Heart left ventricle (tissue), 16 donors: ENCODE results near the gene TMEM255A. TPM values are rescaled to one million over a fixed set of nuclear protein-coding genes. Genes with fewer than 3 reads are reported as not detected.

Experiments used
- ATAC-seq, 4 donors: fragments of 200-7000 bp; cut with Tn5 transposase; one replicate each; pipeline ENCODE4 v1.9.1; 2020 to 2022; ENCODE audit warnings: moderate library complexity in 4 of 4, mild to moderate bottlenecking in 3 of 4, moderate number of reproducible peaks in 1 of 4
- DNase-seq, 5 donors: peaks; one replicate each; pipeline ENCODE4 v3.0.0-alpha.2; 2020
- H3K27ac ChIP-seq, 12 donors: fragments of 200-600 bp; sonication (generic) in 4 of 12; one replicate each; pipeline versions ENCODE4 v1.5.0 to v1.8.0; 2016 to 2022; ENCODE audit warnings: mild to moderate bottlenecking in 2 of 12
- H3K27me3 ChIP-seq, 9 donors: fragments of 200-600 bp; sonication (generic) in 2 of 9; one replicate each; pipeline versions ENCODE4 v1.5.1 to v1.8.0; 2016 to 2022; ENCODE audit warnings: mild to moderate bottlenecking in 3 of 9
- H3K36me3 ChIP-seq, 9 donors: fragments of 200-600 bp; sonication (generic) in 2 of 9; one replicate each; pipeline versions ENCODE4 v1.5.0 to v1.8.0; 2018 to 2022; ENCODE audit warnings: mild to moderate bottlenecking in 2 of 9
- H3K4me1 ChIP-seq, 12 donors: fragments of 200-600 bp; sonication (generic) in 4 of 12; one replicate each; pipeline versions ENCODE4 v1.5.0 to v1.8.0; 2016 to 2022; ENCODE audit warnings: mild to moderate bottlenecking in 3 of 12
- H3K4me3 ChIP-seq, 12 donors: fragments of 200-600 bp; sonication (generic) in 4 of 12; one replicate each; pipeline versions ENCODE4 v1.5.0 to v1.8.0; 2017 to 2022; ENCODE audit warnings: mild to moderate bottlenecking in 9 of 12, moderate library complexity in 4 of 12
- H3K9me3 ChIP-seq, 12 donors: fragments of 200-600 bp; sonication (generic) in 4 of 12; one replicate each; pipeline versions ENCODE4 v1.5.0 to v1.8.0; 2016 to 2022; ENCODE audit warnings: mild to moderate bottlenecking in 1 of 12
- POLR2A ChIP-seq, 2 donors: fragments of 450-650 bp; IDR thresholded peaks; one replicate each; pipeline ENCODE4 v1.6.1; 2017; ENCODE audit warnings: antibody characterized with exemption in 2 of 2, mild to moderate bottlenecking in 2 of 2, moderate library complexity in 2 of 2
- WGBS, 4 donors: extraction: QIAGEN DNeasy Blood & Tissue Kit in 2 of 4; methylation state at CpG; one replicate each; pipeline versions ENCODE4 v1.1.5 to v1.1.7; 2013 to 2018; 5-methylcytosine and 5-hydroxymethylcytosine counted together
- intact Hi-C, 10 donors: fragments of 100-400 bp; cut with DNase I; formaldehyde crosslinking; loops; one replicate each; pipeline versions ENCODE4 v1.11.1 to v1.14.2; 2022
- polyA plus RNA-seq, 2 donors: library from polyadenylated mRNA; stranded (reverse); fragments of 200-250 nt; gene quantifications; one replicate each; pipeline ENCODE4 v1.2.3, GENCODE V29; 2013
- total RNA-seq, 9 donors: library from RNA; depleted of rRNA in 2 of 9; stranded (reverse); fragments of >200 nt in 2 of 9; fragmentation: NEBNext Ultra II Directional in 3 of 9; extraction: Animal tissue kit (Norgen Biotek cat#: 25700) in 3 of 9; gene quantifications; one replicate each; pipeline versions ENCODE4 v1.1.0 to v1.2.4, GENCODE V29; 2016 to 2023
- TF ChIP-seq, protein P1 (sequence below), 12 donors: fragments of 200-600 bp; sonication (generic) in 4 of 12; IDR thresholded peaks; one replicate each; pipeline versions ENCODE4 v1.5.0 to v1.8.0; 2018 to 2022; ENCODE audit warnings: antibody characterized with exemption in 12 of 12, mild to moderate bottlenecking in 5 of 12
- donor health status: ischemic (EF 13 %, LVEDD 7.1; RV severe dilation, severe dysfunction).
- donor health status: healthy with polysubstance abuse.
- donor health status: DM: no; HTN: yes; CAD: no.
- donor health status: DM: no; HTN: no; CAD: no.
- donor health status: ischemic (EF 25% LVEDD 6.9; RV normal size, moderate dysfunction).
- donor health status: ischemic (EF 25% LVEDD 5.7; RV mildly dilated, moderate dysfunction).
- donor health status: healthy.
- donor health status: DM: yes; HTN: yes; CAD: no.
- donor health status: ischemic (EF 35%, LVEDD 5.7; RV mildly dilated, moderate dysfunction).
- donor health status: nonischemic (EF 11% LVEDD 7.7; RV severe dilation, severe dysfunction).
- donor health status: DM: yes; HTN: yes; CAD: no.
- donor health status: PGD.
- donor health status: ischemic (EF 29% LVEDD 5.4; RV normal size, mild dysfunction).
- donor health status: nonischemic (EF 23%, LVEDD 6.1; RV moderate dilation, normal function).

TMEM255A gene
- total and polyA plus RNA-seq, 11 donors, result 0.04 to 2.4 (median 0.28) TPM

DNA sequence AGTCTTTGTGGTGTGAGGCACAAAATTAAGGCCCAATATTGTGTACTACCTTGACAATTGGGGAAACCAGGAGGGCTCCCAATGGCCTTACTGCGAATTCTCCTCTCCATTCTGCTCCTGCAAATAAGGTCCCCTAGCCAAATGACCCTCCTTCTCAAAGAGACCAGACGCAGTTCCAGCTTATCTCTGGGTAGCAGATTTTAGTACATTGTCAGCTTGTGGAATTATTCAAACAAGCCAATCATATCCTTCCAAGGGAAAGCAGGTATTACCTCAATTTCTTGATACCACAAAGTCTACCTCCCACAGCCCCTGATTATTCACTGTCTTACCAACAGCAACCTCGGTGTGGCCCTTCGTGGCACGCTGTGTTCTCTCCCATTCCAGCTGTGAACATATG is 68.4 kb downstream of the TMEM255A start:
- intact Hi-C loops, result loop anchor here in 1 of 10 donors (10.0 kb wide), 2 partner anchors 62 to 232 kb away; no protein-coding TSS in a partner anchor
- DNase-seq (no peak), ATAC-seq (no peak)
- H3K4me3 ChIP-seq, result no peak overlapping the region
- TF ChIP-seq, protein P1, sequence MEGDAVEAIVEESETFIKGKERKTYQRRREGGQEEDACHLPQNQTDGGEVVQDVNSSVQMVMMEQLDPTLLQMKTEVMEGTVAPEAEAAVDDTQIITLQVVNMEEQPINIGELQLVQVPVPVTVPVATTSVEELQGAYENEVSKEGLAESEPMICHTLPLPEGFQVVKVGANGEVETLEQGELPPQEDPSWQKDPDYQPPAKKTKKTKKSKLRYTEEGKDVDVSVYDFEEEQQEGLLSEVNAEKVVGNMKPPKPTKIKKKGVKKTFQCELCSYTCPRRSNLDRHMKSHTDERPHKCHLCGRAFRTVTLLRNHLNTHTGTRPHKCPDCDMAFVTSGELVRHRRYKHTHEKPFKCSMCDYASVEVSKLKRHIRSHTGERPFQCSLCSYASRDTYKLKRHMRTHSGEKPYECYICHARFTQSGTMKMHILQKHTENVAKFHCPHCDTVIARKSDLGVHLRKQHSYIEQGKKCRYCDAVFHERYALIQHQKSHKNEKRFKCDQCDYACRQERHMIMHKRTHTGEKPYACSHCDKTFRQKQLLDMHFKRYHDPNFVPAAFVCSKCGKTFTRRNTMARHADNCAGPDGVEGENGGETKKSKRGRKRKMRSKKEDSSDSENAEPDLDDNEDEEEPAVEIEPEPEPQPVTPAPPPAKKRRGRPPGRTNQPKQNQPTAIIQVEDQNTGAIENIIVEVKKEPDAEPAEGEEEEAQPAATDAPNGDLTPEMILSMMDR (IDR thresholded peaks at IDR 0.05), result no peak
- no peak for TF ChIP-seq POLR2A (IDR thresholded peaks at IDR 0.05)
- peaks cover 0 to 11% (median 6%) of the 10 kb centered on the region in 12 donors for H3K4me1 ChIP-seq
- WGBS, 4 donors, result 77 to 86% (median 81%) methylated on average over 5 of the region's 5 CpGs
- H3K9me3 ChIP-seq, result no peaks in the 10 kb centered on the region
- H3K27me3 ChIP-seq, result peaks cover 0 to 3% (median 0%) of the 10 kb centered on the region in 9 donors
- H3K27ac ChIP-seq, result no peak overlapping the region
- peaks cover 0 to 17% (median 0%) of the 10 kb centered on the region in 9 donors for H3K36me3 ChIP-seq

DNA sequence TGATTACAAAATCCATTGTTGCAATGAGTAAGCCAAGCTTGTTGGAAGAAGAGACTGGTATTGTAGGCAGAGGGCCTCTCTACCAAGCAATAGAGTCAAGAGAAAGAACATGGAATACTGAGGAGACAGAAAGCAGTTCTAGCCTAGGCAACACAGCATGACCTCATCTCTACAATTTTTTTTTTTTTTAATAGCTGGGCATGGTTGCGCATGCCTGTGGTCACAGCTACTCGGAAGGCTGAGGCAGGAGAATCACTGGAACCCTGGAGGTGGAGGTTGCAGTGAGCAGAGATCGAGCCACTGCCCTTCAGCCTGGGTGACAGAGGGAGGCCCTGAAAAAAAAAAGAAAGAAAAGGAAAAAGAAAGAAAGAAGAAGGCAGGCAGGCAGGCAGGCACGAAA is 72.3 kb downstream of the TMEM255A start:
- intact Hi-C loops, result no loop called here
- 74 to 99% (median 86%) methylated on average over 4 of the region's 4 CpGs for WGBS, 4 donors
- Histone ChIP-seq H3K36me3 (peaks cover 0 to 31% (median 0%) of the 10 kb centered on the region in 9 donors), H3K9me3 (no peaks in the 10 kb centered on the region), H3K4me3 (no peak overlapping the region), H3K27ac (no peak overlapping the region), H3K4me1 (peaks cover 0 to 10% (median 5%) of the 10 kb centered on the region in 12 donors), H3K27me3 (peaks cover 0 to 1% (median 0%) of the 10 kb centered on the region in 9 donors)
- ATAC-seq, result no peak
- TF ChIP-seq POLR2A (IDR thresholded peaks at IDR 0.05), result no peak
- TF ChIP-seq, protein P1 (IDR thresholded peaks at IDR 0.05), result no peak
- DNase-seq, result no peak

DNA sequence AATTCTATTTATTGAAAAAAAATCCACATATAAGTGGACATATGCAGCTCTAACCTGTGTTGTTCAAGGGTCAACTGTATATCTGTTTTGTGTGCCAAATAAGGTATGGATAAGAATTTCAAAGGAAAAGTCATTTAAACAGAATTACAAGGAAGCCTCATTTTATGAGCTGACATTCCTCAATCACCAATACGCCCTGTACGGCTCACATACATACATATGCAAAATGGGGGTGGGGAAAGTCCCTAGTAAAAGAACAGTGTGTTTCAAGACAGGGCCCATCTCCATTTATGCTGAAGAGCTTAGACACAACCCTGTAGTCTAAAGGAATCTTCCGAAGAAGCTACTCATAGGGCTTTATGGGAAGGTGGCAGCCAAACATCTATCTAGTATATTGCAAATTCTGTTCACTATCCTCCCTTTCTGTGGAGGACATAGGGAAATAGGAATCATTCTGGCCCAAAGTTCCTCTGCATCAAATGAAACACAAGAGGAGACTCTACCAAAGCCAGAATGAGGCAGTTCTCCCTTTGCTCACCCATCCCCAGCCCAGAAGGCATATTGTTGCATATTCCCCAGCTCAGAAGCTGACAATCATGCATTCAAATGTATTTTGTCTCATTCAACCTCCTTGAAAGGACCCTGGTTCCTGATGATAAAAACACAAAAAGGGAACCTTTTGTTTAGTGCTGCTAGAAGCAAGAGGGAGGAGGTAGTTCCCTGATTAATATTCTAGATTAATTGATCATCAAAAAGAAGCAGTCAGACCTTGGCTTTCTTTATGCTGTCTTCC is 74.4 kb downstream of the TMEM255A start:
- intact Hi-C loops, result no loop called here
- no peak for DNase-seq
- no peaks in the 10 kb centered on the region for H3K4me1 ChIP-seq
- TF ChIP-seq, protein P1 (IDR thresholded peaks at IDR 0.05), result no peak
- no peak for TF ChIP-seq POLR2A (IDR thresholded peaks at IDR 0.05)
- peaks cover 0 to 5% (median 0%) of the 10 kb centered on the region in 9 donors for H3K27me3 ChIP-seq
- no peaks in the 10 kb centered on the region for H3K9me3 ChIP-seq
- WGBS, 4 donors, result 84 to 97% (median 91%) methylated on average over 3 of the region's 3 CpGs
- H3K4me3 ChIP-seq, result no peak overlapping the region
- H3K36me3 ChIP-seq, result peaks cover 0 to 31% (median 0%) of the 10 kb centered on the region in 9 donors
- ATAC-seq, result no peak
- H3K27ac ChIP-seq, result no peak overlapping the region

DNA sequence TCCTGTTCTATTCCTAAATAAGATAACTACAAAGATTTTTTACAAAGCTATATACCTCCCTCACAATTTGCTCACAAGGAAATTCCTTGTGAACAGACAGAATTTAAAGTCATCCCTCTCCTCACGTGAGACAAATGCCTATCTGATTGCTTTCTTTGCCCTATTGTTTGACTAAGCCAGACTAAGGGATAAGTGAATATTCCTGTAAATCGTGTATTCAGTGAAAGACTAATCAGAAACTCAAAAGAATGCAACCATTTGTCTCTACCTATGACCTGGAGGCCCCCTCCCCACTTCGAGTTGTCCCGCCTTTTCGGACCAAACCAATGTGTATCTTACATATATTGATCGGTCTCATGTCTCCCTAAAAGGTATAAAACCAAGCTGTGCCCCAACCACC is 76.0 kb downstream of the TMEM255A start:
- 65 to 92% (median 83%) methylated on average over 6 of the region's 6 CpGs for WGBS, 4 donors
- DNase-seq (no peak), ATAC-seq (no peak)
- H3K4me3 ChIP-seq, result no peak overlapping the region
- H3K36me3 ChIP-seq, result peaks cover 0 to 31% (median 0%) of the 10 kb centered on the region in 9 donors
- H3K27me3 ChIP-seq, result peaks cover 0 to 5% (median 0%) of the 10 kb centered on the region in 9 donors
- no peaks in the 10 kb centered on the region for H3K9me3 ChIP-seq
- no peaks in the 10 kb centered on the region for H3K4me1 ChIP-seq
- intact Hi-C loops, result no loop called here
- TF ChIP-seq POLR2A (IDR thresholded peaks at IDR 0.05), result no peak
- H3K27ac ChIP-seq, result no peak overlapping the region
